Tibial nerve (tissue), 4 donors: ENCODE data around the gene C22orf15. TPM values are rescaled to one million over a fixed set of nuclear protein-coding genes. Genes with fewer than 3 reads are reported as not detected.

Experiments
- DNase-seq, 2 donors: peaks; one replicate each; pipeline ENCODE4 v3.0.0-alpha.2; 2019; ENCODE audit warnings: low spot score in 2 of 2
- H3K27ac ChIP-seq, 4 donors: fragments of 200-600 bp; sonication (generic) in 3 of 4; one replicate each; pipeline ENCODE4 v1.5.1; 2017 to 2019; ENCODE audit warnings: mild to moderate bottlenecking in 1 of 4
- H3K27me3 ChIP-seq, 2 donors: fragments of 200-600 bp; sonication (generic) in 1 of 2; one replicate each; pipeline versions ENCODE4 v1.5.1 to v1.6.0; 2017 to 2019
- H3K36me3 ChIP-seq, 3 donors: fragments of 200-600 bp; sonication (generic); one replicate each; pipeline ENCODE4 v1.5.1; 2018 to 2019
- H3K4me1 ChIP-seq, 4 donors: fragments of 200-600 bp; sonication (generic) in 3 of 4; one replicate each; pipeline ENCODE4 v1.5.1; 2017 to 2019
- H3K4me3 ChIP-seq, 4 donors: fragments of 200-600 bp; sonication (generic) in 3 of 4; one replicate each; pipeline ENCODE4 v1.5.1; 2017 to 2019; ENCODE audit warnings: mild to moderate bottlenecking in 1 of 4, moderate library complexity in 1 of 4
- H3K9me3 ChIP-seq, 4 donors: fragments of 200-600 bp; sonication (generic) in 3 of 4; one replicate each; pipeline ENCODE4 v1.5.1; 2017 to 2019
- EP300 ChIP-seq, 2 donors: sonication (generic); formaldehyde crosslinking; IDR thresholded peaks; one replicate each; pipeline ENCODE4 v1.6.1; 2017; ENCODE audit warnings: antibody characterized with exemption in 2 of 2, mild to moderate bottlenecking in 1 of 2
- POLR2A ChIP-seq, 2 donors: fragments of 450-650 bp; IDR thresholded peaks; one replicate each; pipeline ENCODE4 v1.6.1; 2017; ENCODE audit warnings: antibody characterized with exemption in 2 of 2, mild to moderate bottlenecking in 2 of 2, moderate library complexity in 2 of 2
- WGBS, 2 donors: methylation state at CpG; one replicate each; pipeline ENCODE4 v1.1.5; 2018; 5-methylcytosine and 5-hydroxymethylcytosine counted together
- total RNA-seq, 4 donors: library from RNA; depleted of rRNA; stranded (reverse); fragments of >200 nt; gene quantifications; one replicate each; pipeline ENCODE4 v1.1.0, GENCODE V29; 2016
- TF ChIP-seq, protein P1 (sequence below), 5 experiments: fragments of 200-600 bp in 3 of 5; fragments of 450-650 bp in 2 of 5; sonication (generic) in 3 of 5; IDR thresholded peaks; one replicate each; pipeline ENCODE4 v1.5.1; 2016 to 2019; ENCODE audit warnings: antibody characterized with exemption in 5 of 5, mild to moderate bottlenecking in 3 of 5, moderate library complexity in 2 of 5

Gene C22orf15
- total RNA-seq, 4 donors from 2014 or later, result 0.44 TPM; not detected in 3

DNA sequence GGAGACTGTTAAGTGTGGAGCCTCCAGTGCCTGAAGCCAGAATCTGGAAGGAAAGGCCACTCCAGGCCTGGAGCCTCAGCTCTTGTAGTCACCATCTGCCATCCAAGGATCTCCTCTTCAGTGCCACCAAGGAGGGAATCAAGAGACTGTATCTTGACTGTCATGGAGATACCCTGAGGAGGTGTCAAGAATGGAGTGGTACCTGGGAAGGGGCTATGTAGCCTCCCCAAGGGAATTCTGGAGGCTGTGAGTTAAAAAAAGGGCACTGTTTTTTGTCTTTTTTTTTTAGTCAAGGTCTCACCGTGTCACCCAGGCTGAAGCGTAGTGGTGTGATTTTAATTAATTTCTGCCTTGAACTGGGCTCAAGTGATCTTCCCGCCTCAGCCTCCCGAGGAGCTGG lies 3.2 kb upstream of the C22orf15 start:
- Histone ChIP-seq H3K27ac (no peak overlapping the region), H3K4me1 (peaks cover 0 to 17% (median 5%) of the 10 kb centered on the region in 4 donors), H3K36me3 (peaks cover 0 to 1% (median 0%) of the 10 kb centered on the region in 3 donors), H3K9me3 (no peaks in the 10 kb centered on the region), H3K4me3 (no peak overlapping the region), H3K27me3 (no peaks in the 10 kb centered on the region)
- 84 to 93% methylated on average over 4 of the region's 4 CpGs for WGBS, 2 donors
- TF ChIP-seq POLR2A (IDR thresholded peaks at IDR 0.05) (no peak), EP300 (IDR thresholded peaks at IDR 0.05) (no peak)
- DNase-seq, result no peak

- H3K36me3 ChIP-seq, result peaks cover 0 to 6% (median 0%) of the 10 kb centered on the region in 3 donors
- TF ChIP-seq EP300 (IDR thresholded peaks at IDR 0.05) (no peak), POLR2A (IDR thresholded peaks at IDR 0.05) (no peak)
- TF ChIP-seq, protein P1, sequence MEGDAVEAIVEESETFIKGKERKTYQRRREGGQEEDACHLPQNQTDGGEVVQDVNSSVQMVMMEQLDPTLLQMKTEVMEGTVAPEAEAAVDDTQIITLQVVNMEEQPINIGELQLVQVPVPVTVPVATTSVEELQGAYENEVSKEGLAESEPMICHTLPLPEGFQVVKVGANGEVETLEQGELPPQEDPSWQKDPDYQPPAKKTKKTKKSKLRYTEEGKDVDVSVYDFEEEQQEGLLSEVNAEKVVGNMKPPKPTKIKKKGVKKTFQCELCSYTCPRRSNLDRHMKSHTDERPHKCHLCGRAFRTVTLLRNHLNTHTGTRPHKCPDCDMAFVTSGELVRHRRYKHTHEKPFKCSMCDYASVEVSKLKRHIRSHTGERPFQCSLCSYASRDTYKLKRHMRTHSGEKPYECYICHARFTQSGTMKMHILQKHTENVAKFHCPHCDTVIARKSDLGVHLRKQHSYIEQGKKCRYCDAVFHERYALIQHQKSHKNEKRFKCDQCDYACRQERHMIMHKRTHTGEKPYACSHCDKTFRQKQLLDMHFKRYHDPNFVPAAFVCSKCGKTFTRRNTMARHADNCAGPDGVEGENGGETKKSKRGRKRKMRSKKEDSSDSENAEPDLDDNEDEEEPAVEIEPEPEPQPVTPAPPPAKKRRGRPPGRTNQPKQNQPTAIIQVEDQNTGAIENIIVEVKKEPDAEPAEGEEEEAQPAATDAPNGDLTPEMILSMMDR (IDR thresholded peaks at IDR 0.05), result no peak
- WGBS, 2 donors, result 86 to 90% methylated on average over 6 of the region's 6 CpGs
- H3K27me3 ChIP-seq, result no peaks in the 10 kb centered on the region
- DNase-seq, result no peak
- H3K9me3 ChIP-seq, result no peaks in the 10 kb centered on the region
- no peak overlapping the region for H3K4me3 ChIP-seq
- H3K4me1 ChIP-seq, result peaks cover 0 to 17% (median 5%) of the 10 kb centered on the region in 4 donors
- no peak overlapping the region for H3K27ac ChIP-seq
Observed at GRCh38 chr22:23760056-23760455, 2.7 kb upstream of the C22orf15 start.

DNA sequence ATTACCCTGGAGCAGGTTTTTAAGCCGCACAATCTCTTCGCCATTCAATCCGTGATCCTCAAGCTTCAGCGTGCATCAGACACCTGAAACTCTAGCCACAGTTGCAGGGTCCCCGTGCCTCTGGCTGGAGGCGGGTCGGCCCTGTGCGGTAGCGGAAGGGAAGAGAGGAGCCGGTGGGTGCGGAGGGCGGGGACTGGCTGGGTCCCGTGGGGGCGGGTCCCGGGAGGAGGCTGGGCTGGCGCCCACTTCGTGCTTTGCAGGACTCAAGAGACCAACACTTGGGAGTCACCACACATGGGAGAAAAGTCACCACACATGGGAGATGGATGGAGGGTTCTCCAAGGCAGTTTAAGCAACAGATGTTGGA lies 772 bp downstream of the C22orf15 start:
- no peaks in the 10 kb centered on the region for H3K9me3 ChIP-seq
- H3K4me1 ChIP-seq, result peaks cover 0 to 45% (median 10%) of the 10 kb centered on the region in 4 donors
- peak overlapping the region in 2 of 4 donors; percentile 20 to 30 for H3K4me3 ChIP-seq
- H3K27ac ChIP-seq, result no peak overlapping the region
- WGBS, 2 donors, result 13 to 30% methylated on average over 11 to 17 of the region's 17 CpGs
- H3K27me3 ChIP-seq, result no peaks in the 10 kb centered on the region
- TF ChIP-seq, protein P1 (IDR thresholded peaks at IDR 0.05), result no peak
- TF ChIP-seq POLR2A (IDR thresholded peaks at IDR 0.05), result no peak
- TF ChIP-seq EP300 (IDR thresholded peaks at IDR 0.05), result no peak
- DNase-seq, result no peak
- peaks cover 0 to 16% (median 0%) of the 10 kb centered on the region in 3 donors for H3K36me3 ChIP-seq

DNA sequence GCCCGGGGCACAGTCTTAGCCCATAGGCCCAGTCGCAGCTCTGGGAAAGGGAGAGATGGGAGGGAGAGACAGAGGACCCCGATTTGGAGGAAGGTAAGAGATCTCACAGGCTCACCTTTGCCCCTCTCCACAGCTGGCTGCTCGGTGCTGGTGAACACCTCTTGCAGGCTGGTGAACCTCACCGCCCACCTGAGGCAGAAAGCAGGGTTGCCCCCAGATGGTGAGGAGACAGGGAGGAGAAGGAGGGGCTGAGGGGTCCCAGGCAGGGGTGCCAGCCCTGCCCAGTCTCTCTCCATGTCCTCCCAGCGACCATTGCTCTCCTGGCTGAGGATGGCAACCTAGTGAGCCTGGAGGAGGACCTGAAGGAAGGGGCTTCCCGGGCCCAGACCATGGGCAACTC lies 1.2 kb downstream of the C22orf15 start:
- TF ChIP-seq EP300 (IDR thresholded peaks at IDR 0.05) (no peak), POLR2A (IDR thresholded peaks at IDR 0.05) (no peak)
- TF ChIP-seq, protein P1 (IDR thresholded peaks at IDR 0.05), result no peak
- Histone ChIP-seq H3K4me3 (peak overlapping the region in 1 of 4 donors; percentile 30), H3K27me3 (no peaks in the 10 kb centered on the region), H3K27ac (no peak overlapping the region), H3K4me1 (peaks cover 0 to 49% (median 12%) of the 10 kb centered on the region in 4 donors), H3K36me3 (peaks cover 0 to 16% (median 0%) of the 10 kb centered on the region in 3 donors), H3K9me3 (no peaks in the 10 kb centered on the region)
- 70 to 71% methylated on average over 7 of the region's 7 CpGs for WGBS, 2 donors
- DNase-seq, result no peak

GRCh38 chr22:23764899-23765881 lies 2.4 kb downstream of the C22orf15 start:
- peaks cover 0 to 56% (median 12%) of the 10 kb centered on the region in 4 donors for H3K4me1 ChIP-seq
- WGBS, 2 donors, result 79 to 89% methylated on average over 5 to 9 of the region's 9 CpGs
- TF ChIP-seq, protein P1 (IDR thresholded peaks at IDR 0.05), result no peak
- TF ChIP-seq EP300 (IDR thresholded peaks at IDR 0.05) (no peak), POLR2A (IDR thresholded peaks at IDR 0.05) (no peak)
- H3K9me3 ChIP-seq, result no peaks in the 10 kb centered on the region
- no peak for DNase-seq
- H3K4me3 ChIP-seq, result no peak overlapping the region
- H3K27me3 ChIP-seq, result no peaks in the 10 kb centered on the region
- H3K36me3 ChIP-seq, result peaks cover 0 to 16% (median 0%) of the 10 kb centered on the region in 3 donors
- H3K27ac ChIP-seq, result no peak overlapping the region
